ENCODE results near the gene TXNDC5. TPM values are rescaled to one million over a fixed set of nuclear protein-coding genes. Genes with fewer than 3 reads are reported as not detected.

The TXNDC5 gene
- total RNA-seq, 2 experiments from 2014 or later = 60.7 to 62.2 TPM

Other genes starting within 250 kb of the TXNDC5 start
- gene BMP6, start 184.7 kb downstream of the TXNDC5 start, total RNA-seq = under 1 TPM; 0.32 to 0.36 TPM
- 10 to 100 TPM; 20.8 to 22.2 TPM for gene BLOC1S5, start 153.6 kb upstream of the TXNDC5 start, total RNA-seq
- gene EEF1E1, start 191.8 kb upstream of the TXNDC5 start, total RNA-seq = 10 to 100 TPM; 65.2 to 71.2 TPM